DND-41 (cell line): ENCODE results near the gene METTL21A.

ENCODE experiments used
- EZH2 ChIP-seq: IDR thresholded peaks from 3 replicates; pipeline ENCODE4 v1.6.1; 2012; ENCODE audit warnings: borderline replicate concordance, low read depth, mild to moderate bottlenecking, moderate library complexity, low read length, inconsistent platforms; ENCODE audit not compliant: severe bottlenecking
- TF ChIP-seq, protein P1 (sequence below): IDR thresholded peaks from 2 replicates; pipeline ENCODE4 v1.5.1; 2012; ENCODE audit warnings: borderline replicate concordance, low read length, moderate library complexity, mild to moderate bottlenecking; ENCODE audit not compliant: poor library complexity, severe bottlenecking; ENCODE audit errors: extremely low read depth

- TF ChIP-seq, protein P1, sequence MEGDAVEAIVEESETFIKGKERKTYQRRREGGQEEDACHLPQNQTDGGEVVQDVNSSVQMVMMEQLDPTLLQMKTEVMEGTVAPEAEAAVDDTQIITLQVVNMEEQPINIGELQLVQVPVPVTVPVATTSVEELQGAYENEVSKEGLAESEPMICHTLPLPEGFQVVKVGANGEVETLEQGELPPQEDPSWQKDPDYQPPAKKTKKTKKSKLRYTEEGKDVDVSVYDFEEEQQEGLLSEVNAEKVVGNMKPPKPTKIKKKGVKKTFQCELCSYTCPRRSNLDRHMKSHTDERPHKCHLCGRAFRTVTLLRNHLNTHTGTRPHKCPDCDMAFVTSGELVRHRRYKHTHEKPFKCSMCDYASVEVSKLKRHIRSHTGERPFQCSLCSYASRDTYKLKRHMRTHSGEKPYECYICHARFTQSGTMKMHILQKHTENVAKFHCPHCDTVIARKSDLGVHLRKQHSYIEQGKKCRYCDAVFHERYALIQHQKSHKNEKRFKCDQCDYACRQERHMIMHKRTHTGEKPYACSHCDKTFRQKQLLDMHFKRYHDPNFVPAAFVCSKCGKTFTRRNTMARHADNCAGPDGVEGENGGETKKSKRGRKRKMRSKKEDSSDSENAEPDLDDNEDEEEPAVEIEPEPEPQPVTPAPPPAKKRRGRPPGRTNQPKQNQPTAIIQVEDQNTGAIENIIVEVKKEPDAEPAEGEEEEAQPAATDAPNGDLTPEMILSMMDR, result no peak
- TF ChIP-seq EZH2, result no peak
These were observed 53.8 kb downstream of the METTL21A start for GRCh38 chr2:207571370-207571769.
